Liver (tissue), 9 donors: Measurements from ENCODE around the gene FBXO7. TPM values are rescaled to one million over a fixed set of nuclear protein-coding genes. Genes with fewer than 3 reads are reported as not detected.

ENCODE experiments used
- DNase-seq: peaks from one replicate; pipeline ENCODE4 v3.0.0-alpha.2; 2017; ENCODE audit warnings: low spot score
- H3K27ac ChIP-seq, 2 donors: one replicate each; pipeline ENCODE4 v1.7.0; 2013; ENCODE audit warnings: inconsistent platforms in 2 of 2, low read length in 2 of 2, control low read depth in 1 of 2, low read depth in 1 of 2, mild to moderate bottlenecking in 1 of 2
- H3K27me3 ChIP-seq, 4 donors: one replicate each; pipeline versions ENCODE4 v1.6.1 to v1.7.0; 2013; ENCODE audit warnings: low read length in 3 of 4, inconsistent platforms in 1 of 4, mild to moderate bottlenecking in 1 of 4, moderate library complexity in 1 of 4; ENCODE audit not compliant: control insufficient read depth in 4 of 4, insufficient read depth in 4 of 4
- H3K36me3 ChIP-seq, 4 donors: one replicate each; pipeline versions ENCODE4 v1.6.1 to v1.7.0; 2013; ENCODE audit warnings: low read length in 3 of 4, mild to moderate bottlenecking in 3 of 4, low read depth in 1 of 4, moderate library complexity in 1 of 4; ENCODE audit not compliant: control insufficient read depth in 4 of 4, insufficient read depth in 3 of 4
- H3K4me1 ChIP-seq, 4 donors: one replicate each; pipeline versions ENCODE4 v1.6.1 to v1.7.0; 2013; ENCODE audit warnings: low read length in 3 of 4, mild to moderate bottlenecking in 3 of 4, moderate library complexity in 1 of 4; ENCODE audit not compliant: control insufficient read depth in 4 of 4, insufficient read depth in 4 of 4
- H3K4me3 ChIP-seq, 3 donors: one replicate each; pipeline versions ENCODE4 v1.6.1 to v1.7.0; 2013; ENCODE audit warnings: low read length in 3 of 3, control low read depth in 1 of 3, low read depth in 1 of 3, mild to moderate bottlenecking in 1 of 3
- H3K9ac ChIP-seq, 2 donors: one replicate each; pipeline ENCODE4 v1.7.0; 2013; ENCODE audit warnings: low read length in 2 of 2, mild to moderate bottlenecking in 2 of 2, moderate library complexity in 2 of 2, control low read depth in 1 of 2, low read depth in 1 of 2
- H3K9me3 ChIP-seq, 4 donors: one replicate each; pipeline versions ENCODE4 v1.6.1 to v1.7.0; 2013; ENCODE audit warnings: low read length in 3 of 4; ENCODE audit not compliant: control insufficient read depth in 4 of 4
- ATF3 ChIP-seq: IDR thresholded peaks from 2 replicates; pipeline ENCODE4 v1.6.1; 2016; ENCODE audit warnings: antibody characterized with exemption
- EGR1 ChIP-seq, 2 donors: IDR thresholded peaks; 2 replicates each; pipeline ENCODE4 v1.6.1; 2016 to 2018; ENCODE audit warnings: antibody characterized with exemption in 2 of 2, low read depth in 2 of 2
- FOXA1 ChIP-seq: IDR thresholded peaks from 2 replicates; pipeline ENCODE4 v1.6.1; 2016; ENCODE audit warnings: antibody characterized with exemption
- FOXA2 ChIP-seq: IDR thresholded peaks from 2 replicates; pipeline ENCODE4 v1.6.1; 2016; ENCODE audit warnings: antibody characterized with exemption
- GABPA ChIP-seq, 2 donors: IDR thresholded peaks in 1 of 2; conservative IDR thresholded peaks in 1 of 2; 2 replicates each; pipeline ENCODE4 v1.6.1; 2016; ENCODE audit warnings: antibody characterized with exemption in 2 of 2, mild to moderate bottlenecking in 1 of 2, moderate library complexity in 1 of 2
- HNF4G ChIP-seq: IDR thresholded peaks from 2 replicates; pipeline ENCODE4 v1.6.1; 2016; ENCODE audit warnings: antibody characterized with exemption
- JUND ChIP-seq, 2 donors: IDR thresholded peaks; 2 replicates each; pipeline ENCODE4 v1.6.1; 2016; ENCODE audit warnings: antibody characterized with exemption in 2 of 2
- MAX ChIP-seq: IDR thresholded peaks from 2 replicates; pipeline ENCODE4 v1.6.1; 2016; ENCODE audit warnings: antibody characterized with exemption
- NR2F2 ChIP-seq: IDR thresholded peaks from 2 replicates; pipeline ENCODE4 v1.6.1; 2016; ENCODE audit warnings: antibody characterized with exemption
- RAD21 ChIP-seq, 2 donors: IDR thresholded peaks; 2 replicates each; pipeline ENCODE4 v1.6.1; 2016; ENCODE audit warnings: antibody characterized with exemption in 2 of 2, mild to moderate bottlenecking in 2 of 2
- RXRA ChIP-seq, 2 donors: IDR thresholded peaks; 2 replicates each; pipeline ENCODE4 v1.6.1; 2017 to 2018; ENCODE audit warnings: antibody characterized with exemption in 2 of 2, mild to moderate bottlenecking in 1 of 2
- SP1 ChIP-seq: IDR thresholded peaks from 2 replicates; pipeline ENCODE4 v1.6.1; 2018; ENCODE audit warnings: antibody characterized with exemption, mild to moderate bottlenecking
- WGBS: extraction: QIAGEN DNeasy Blood & Tissue Kit; methylation state at CpG from one replicate; pipeline ENCODE4 v1.1.7; 2013; 5-methylcytosine and 5-hydroxymethylcytosine counted together
- polyA plus RNA-seq, 2 donors: library from polyadenylated mRNA; stranded (reverse) in 1 of 2; unstranded in 1 of 2; fragments of 200-250 nt in 1 of 2; fragments of >200 nt in 1 of 2; fragmentation: Nextera tagmentation in 1 of 2; extraction: Ambion mirVana in 1 of 2; gene quantifications; one replicate each; pipeline versions ENCODE4 v1.2.1 to v1.2.3, GENCODE V29; 2013 to 2015
- total RNA-seq, 2 donors: library from RNA; depleted of rRNA; stranded (reverse); fragments of >200 nt; gene quantifications; one replicate each; pipeline ENCODE4 v1.2.3, GENCODE V29; 2014
- TF ChIP-seq, protein P1 (sequence below): IDR thresholded peaks from 2 replicates; pipeline ENCODE4 v1.6.1; 2016; ENCODE audit warnings: antibody characterized with exemption, mild to moderate bottlenecking
- TF ChIP-seq, protein P2 (sequence below): fragments of 150-350 bp; IDR thresholded peaks from 2 replicates; pipeline ENCODE4 v1.5.1; 2017; ENCODE audit warnings: improper control_type of control experiment, low read depth, low read length; ENCODE audit not compliant: missing input control
- donor health status: healthy.
- donor health status: healthy.
- donor health status: healthy.
- donor health status: healthy.
- donor health status: healthy.

The FBXO7 gene
- total and polyA plus RNA-seq, 4 donors: 37.9 to 179 (median 50.8) TPM

- H3K4me3 ChIP-seq: no peak overlapping the region
- H3K27me3 ChIP-seq: no peaks in the 10 kb centered on the region
- H3K9ac ChIP-seq: no peak overlapping the region
- no peak for DNase-seq
- H3K27ac ChIP-seq: no peak overlapping the region
- peak; percentile 95 for TF ChIP-seq NR2F2
- TF ChIP-seq RXRA (IDR thresholded peaks at IDR 0.05): peak; percentile 25 to 27
- TF ChIP-seq JUND (IDR thresholded peaks at IDR 0.05): no peak
- TF ChIP-seq, protein P1, sequence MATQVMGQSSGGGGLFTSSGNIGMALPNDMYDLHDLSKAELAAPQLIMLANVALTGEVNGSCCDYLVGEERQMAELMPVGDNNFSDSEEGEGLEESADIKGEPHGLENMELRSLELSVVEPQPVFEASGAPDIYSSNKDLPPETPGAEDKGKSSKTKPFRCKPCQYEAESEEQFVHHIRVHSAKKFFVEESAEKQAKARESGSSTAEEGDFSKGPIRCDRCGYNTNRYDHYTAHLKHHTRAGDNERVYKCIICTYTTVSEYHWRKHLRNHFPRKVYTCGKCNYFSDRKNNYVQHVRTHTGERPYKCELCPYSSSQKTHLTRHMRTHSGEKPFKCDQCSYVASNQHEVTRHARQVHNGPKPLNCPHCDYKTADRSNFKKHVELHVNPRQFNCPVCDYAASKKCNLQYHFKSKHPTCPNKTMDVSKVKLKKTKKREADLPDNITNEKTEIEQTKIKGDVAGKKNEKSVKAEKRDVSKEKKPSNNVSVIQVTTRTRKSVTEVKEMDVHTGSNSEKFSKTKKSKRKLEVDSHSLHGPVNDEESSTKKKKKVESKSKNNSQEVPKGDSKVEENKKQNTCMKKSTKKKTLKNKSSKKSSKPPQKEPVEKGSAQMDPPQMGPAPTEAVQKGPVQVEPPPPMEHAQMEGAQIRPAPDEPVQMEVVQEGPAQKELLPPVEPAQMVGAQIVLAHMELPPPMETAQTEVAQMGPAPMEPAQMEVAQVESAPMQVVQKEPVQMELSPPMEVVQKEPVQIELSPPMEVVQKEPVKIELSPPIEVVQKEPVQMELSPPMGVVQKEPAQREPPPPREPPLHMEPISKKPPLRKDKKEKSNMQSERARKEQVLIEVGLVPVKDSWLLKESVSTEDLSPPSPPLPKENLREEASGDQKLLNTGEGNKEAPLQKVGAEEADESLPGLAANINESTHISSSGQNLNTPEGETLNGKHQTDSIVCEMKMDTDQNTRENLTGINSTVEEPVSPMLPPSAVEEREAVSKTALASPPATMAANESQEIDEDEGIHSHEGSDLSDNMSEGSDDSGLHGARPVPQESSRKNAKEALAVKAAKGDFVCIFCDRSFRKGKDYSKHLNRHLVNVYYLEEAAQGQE: no peak
- no peak for TF ChIP-seq FOXA1
- TF ChIP-seq MAX: no peak
- no peak for TF ChIP-seq EGR1 (IDR thresholded peaks at IDR 0.05; ENCODE audit: low read depth in 2 of 2)
- TF ChIP-seq FOXA2: no peak
- TF ChIP-seq, protein P2, sequence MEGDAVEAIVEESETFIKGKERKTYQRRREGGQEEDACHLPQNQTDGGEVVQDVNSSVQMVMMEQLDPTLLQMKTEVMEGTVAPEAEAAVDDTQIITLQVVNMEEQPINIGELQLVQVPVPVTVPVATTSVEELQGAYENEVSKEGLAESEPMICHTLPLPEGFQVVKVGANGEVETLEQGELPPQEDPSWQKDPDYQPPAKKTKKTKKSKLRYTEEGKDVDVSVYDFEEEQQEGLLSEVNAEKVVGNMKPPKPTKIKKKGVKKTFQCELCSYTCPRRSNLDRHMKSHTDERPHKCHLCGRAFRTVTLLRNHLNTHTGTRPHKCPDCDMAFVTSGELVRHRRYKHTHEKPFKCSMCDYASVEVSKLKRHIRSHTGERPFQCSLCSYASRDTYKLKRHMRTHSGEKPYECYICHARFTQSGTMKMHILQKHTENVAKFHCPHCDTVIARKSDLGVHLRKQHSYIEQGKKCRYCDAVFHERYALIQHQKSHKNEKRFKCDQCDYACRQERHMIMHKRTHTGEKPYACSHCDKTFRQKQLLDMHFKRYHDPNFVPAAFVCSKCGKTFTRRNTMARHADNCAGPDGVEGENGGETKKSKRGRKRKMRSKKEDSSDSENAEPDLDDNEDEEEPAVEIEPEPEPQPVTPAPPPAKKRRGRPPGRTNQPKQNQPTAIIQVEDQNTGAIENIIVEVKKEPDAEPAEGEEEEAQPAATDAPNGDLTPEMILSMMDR: no peak
- TF ChIP-seq RAD21 (IDR thresholded peaks at IDR 0.05): peak in 1 of 2 donors; percentile 19
- TF ChIP-seq ATF3: no peak
- no peak for TF ChIP-seq HNF4G
- no peak for TF ChIP-seq GABPA (IDR thresholded peaks at IDR 0.05 in 1 of 2, conservative IDR thresholded peaks at IDR 0.05 in 1 of 2)
- no peak for TF ChIP-seq SP1
- no peaks in the 10 kb centered on the region for H3K9me3 ChIP-seq
- WGBS: 66% methylated on average over 7 of the region's 7 CpGs
- peaks cover 2 to 20% (median 9%) of the 10 kb centered on the region in 4 donors for H3K4me1 ChIP-seq
- H3K36me3 ChIP-seq: no peaks in the 10 kb centered on the region
These were observed 56.6 kb downstream of the FBXO7 start for GRCh38 chr22:32531228-32531627.

DNA sequence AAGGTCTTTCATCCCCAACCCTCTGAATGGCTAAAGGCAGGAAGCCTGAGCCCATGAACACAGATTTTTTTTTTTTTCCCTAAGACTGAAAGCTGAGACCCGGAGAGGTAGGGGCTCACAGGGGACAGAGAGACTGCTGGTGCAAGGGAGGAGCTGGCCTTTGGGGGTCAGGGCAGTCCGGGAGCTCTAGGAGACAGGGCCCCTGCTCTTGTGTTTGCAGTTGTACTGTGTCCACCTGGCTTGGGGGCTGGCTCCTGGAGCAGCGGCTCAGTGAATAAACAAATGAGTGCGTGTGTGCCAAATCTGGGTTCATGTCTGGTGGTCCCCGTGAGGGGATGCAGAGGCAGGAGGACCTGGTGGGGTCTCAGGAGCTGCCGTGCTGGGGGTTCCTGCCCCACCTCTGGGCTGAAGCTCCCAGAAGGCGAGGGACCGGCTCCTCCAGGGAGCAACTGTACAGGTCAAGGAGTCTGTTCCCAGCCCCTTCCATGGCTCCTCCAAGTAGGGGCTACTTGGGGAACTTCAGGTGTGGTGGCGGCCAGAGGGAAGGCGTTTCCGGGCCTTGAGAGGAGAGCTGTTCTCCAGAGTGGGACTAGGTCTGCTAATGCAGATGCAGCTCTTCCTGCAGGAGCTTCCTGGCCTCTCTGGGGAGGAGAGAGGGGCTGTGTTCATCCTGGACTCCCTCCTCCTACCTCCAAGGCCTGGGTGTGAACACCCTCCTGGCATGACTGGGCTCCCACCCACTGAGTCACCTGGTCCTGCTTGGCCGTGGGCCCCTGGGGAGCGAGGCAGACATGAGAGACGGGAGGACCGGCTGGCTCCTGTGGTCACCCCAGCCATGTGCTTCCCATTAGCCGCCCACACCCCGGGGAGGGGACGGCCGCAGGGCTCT, 57.6 kb downstream of the FBXO7 start:
- Histone ChIP-seq H3K27me3 (no peaks in the 10 kb centered on the region), H3K9ac (no peak overlapping the region), H3K9me3 (no peaks in the 10 kb centered on the region), H3K4me1 (peaks cover 2 to 20% (median 9%) of the 10 kb centered on the region in 4 donors), H3K36me3 (no peaks in the 10 kb centered on the region), H3K4me3 (no peak overlapping the region), H3K27ac (no peak overlapping the region)
- peak; percentile 73 for DNase-seq
- 73% methylated on average over 19 of the region's 19 CpGs for WGBS
- peak; percentile 46 for TF ChIP-seq MAX
- TF ChIP-seq, protein P1: no peak
- TF ChIP-seq, protein P2: no peak
- TF ChIP-seq HNF4G: no peak
- no peak for TF ChIP-seq NR2F2
- no peak for TF ChIP-seq EGR1 (IDR thresholded peaks at IDR 0.05; ENCODE audit: low read depth in 2 of 2)
- no peak for TF ChIP-seq ATF3
- no peak for TF ChIP-seq JUND (IDR thresholded peaks at IDR 0.05)
